H1 (cell line): ENCODE data around the gene GABRR2. TPM values are rescaled to one million over a fixed set of nuclear protein-coding genes. Genes with fewer than 3 reads are reported as not detected.

ENCODE experiments used
- CTCF ChIP-seq, 3 experiments: IDR thresholded peaks; 1 replicate in 2 of 3; 2 replicates in 1 of 3; pipeline versions ENCODE4 v1.5.1 to v1.6.1; 2011; ENCODE audit warnings: low read length in 3 of 3, mild to moderate bottlenecking in 3 of 3, inconsistent platforms in 2 of 3, low read depth in 1 of 3, moderate library complexity in 1 of 3; ENCODE audit not compliant: insufficient read depth in 1 of 3; ENCODE audit errors: control extremely low read depth in 1 of 3
- RFX5 ChIP-seq: IDR thresholded peaks from 2 replicates; pipeline ENCODE4 v1.6.1; 2011; ENCODE audit warnings: low read depth, low read length, improper control_type of control experiment, borderline replicate concordance
- SP2 ChIP-seq: IDR thresholded peaks from 2 replicates; pipeline ENCODE4 v1.6.1; 2012; ENCODE audit warnings: mild to moderate bottlenecking, low read length, inconsistent platforms
- polyA plus RNA-seq, 7 experiments: library from polyadenylated mRNA; depleted of rRNA in 3 of 7; stranded (reverse) in 5 of 7; unstranded in 2 of 7; fragments of >200 nt in 5 of 7; fragments of 200-250 nt in 2 of 7; gene quantifications; 1 replicate in 5 of 7; 2 replicates in 1 of 7; 4 replicates in 1 of 7; pipeline versions ENCODE4 v1.2.1 to v1.2.3, GENCODE V29; 2011 to 2013; ENCODE audit warnings: missing spikeins in 2 of 7, mixed read lengths in 2 of 7
- total RNA-seq: library from RNA; stranded (reverse); fragmentation: NEBNext Ultra II Directional; extraction: Animal tissue kit (Norgen Biotek cat#: 25700); gene quantifications from 2 replicates; pipeline ENCODE4 v1.2.1, GENCODE V29; 2021

GABRR2 gene
- total and polyA plus RNA-seq, 2 of the 8 experiments (the other 6 are each of a cell fraction or from before 2014, with no cell fraction given): not detected

GRCh38 chr6:89284081-89284480, 31.0 kb downstream of the GABRR2 start (continued):
- no peak for TF ChIP-seq CTCF (IDR thresholded peaks at IDR 0.05; ENCODE audit: control extremely low read depth in 1 of 3, insufficient read depth in 1 of 3, low read depth in 1 of 3, low read length in 3 of 3)
- no peak for TF ChIP-seq SP2
- no peak for TF ChIP-seq RFX5
